ENCODE data around the gene CADPS.

Gene CADPS

DNA sequence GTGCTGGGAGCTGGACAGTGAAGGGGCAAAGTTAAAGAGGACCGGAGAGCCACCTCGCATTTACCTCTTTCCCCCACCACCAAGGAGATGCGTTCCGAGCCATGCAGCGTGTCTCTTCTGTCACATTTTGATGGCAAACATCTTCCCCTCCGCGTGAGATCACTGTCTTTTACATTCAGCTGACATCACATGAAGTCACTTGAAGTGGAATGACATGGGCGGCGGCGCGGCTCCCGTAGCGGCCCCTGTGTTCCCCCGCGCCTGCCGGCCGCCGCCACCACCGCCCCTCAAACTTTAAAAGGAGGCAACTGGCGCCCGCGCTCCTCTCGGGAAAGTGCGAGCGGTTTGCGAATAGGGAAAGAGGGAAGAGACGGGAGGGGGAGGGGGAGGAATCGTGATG, 502.0 kb downstream of the CADPS start, which contains the start of gene FEZF2:
Gene FEZF2, minus strand, starts transcription at position 336 of the 400 bp plus-strand sequence. CDS start 682 bp downstream, outside the sequence.
- TF ChIP-seq CTCF (IDR thresholded peaks at IDR 0.05; ENCODE audit: low read depth, low read length) = no peak
- DNase-seq (ENCODE audit: extremely low read depth, low read depth) = no peak

DNA sequence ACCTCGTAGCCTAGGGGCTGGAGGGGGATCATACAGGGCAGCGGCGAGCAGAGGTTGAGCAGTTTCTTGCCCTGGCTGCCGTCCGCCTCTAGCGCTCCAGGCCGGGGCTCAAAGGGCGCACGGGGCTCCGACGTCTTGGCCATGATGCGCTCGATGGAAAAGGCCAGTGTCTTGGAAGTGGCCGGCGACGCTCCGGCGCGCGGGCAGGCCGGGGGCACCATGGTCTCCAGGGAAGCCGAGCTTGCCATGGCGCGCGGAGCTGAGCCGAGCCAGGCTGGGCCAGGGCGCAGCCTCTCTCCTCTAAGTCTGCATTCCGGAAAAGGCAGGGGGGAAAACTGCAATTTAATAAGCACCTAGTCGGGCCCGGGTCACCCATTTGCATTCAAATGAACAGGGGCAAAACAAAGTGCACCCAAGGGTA, 502.6 kb downstream of the CADPS start:
- DNase-seq (ENCODE audit: extremely low read depth, low read depth) = no peak
- TF ChIP-seq CTCF (IDR thresholded peaks at IDR 0.05; ENCODE audit: low read depth, low read length) = no peak

- no peak for TF ChIP-seq CTCF (IDR thresholded peaks at IDR 0.05; ENCODE audit: low read depth, low read length)
- no peak for DNase-seq (ENCODE audit: extremely low read depth, low read depth)
Observed at GRCh38 chr3:62371720-62372591, 503.3 kb downstream of the CADPS start.

- no peak for DNase-seq (ENCODE audit: extremely low read depth, low read depth)
- no peak for TF ChIP-seq CTCF (IDR thresholded peaks at IDR 0.05; ENCODE audit: low read depth, low read length)
Observed at GRCh38 chr3:62370858-62371719, 504.1 kb downstream of the CADPS start.

GRCh38 chr3:62370112-62370857, 504.9 kb downstream of the CADPS start:
- no peak for TF ChIP-seq CTCF (IDR thresholded peaks at IDR 0.05; ENCODE audit: low read depth, low read length)

GRCh38 chr3:62369476-62369743, 505.8 kb downstream of the CADPS start:
- no peak for DNase-seq (ENCODE audit: extremely low read depth, low read depth)
- no peak for TF ChIP-seq CTCF (IDR thresholded peaks at IDR 0.05; ENCODE audit: low read depth, low read length)

More at GRCh38 chr3:62370112-62370857, 504.9 kb downstream of the CADPS start:
- no peak for DNase-seq (ENCODE audit: extremely low read depth, low read depth)
